ENCODE measurements around the gene CHST4.
A peak's percentile ranks its signal among the peaks of the same experiment; 100 is the strongest.
"Not testable (repeated sequence)": the region's sequence is repeated elsewhere in the genome, so short reads cannot be mapped to it uniquely, and the experiment has no call there.

Gene CHST4

GRCh38 chr16:71557299-71557698, 31.1 kb downstream of the CHST4 start:
- DNase-seq (ENCODE audit: low read depth): no peak
- no peak overlapping the region for H3K4me3 ChIP-seq (ENCODE audit: low read depth, low read length)
- no peak for TF ChIP-seq CTCF (IDR thresholded peaks at IDR 0.05; ENCODE audit: control insufficient read depth, extremely low read depth, insufficient read depth)

GRCh38 chr16:71557954-71558582, 31.8 kb downstream of the CHST4 start:
- no peak for DNase-seq (ENCODE audit: low read depth)
- TF ChIP-seq CTCF (IDR thresholded peaks at IDR 0.05; ENCODE audit: control insufficient read depth, extremely low read depth, insufficient read depth): no peak

GRCh38 chr16:71559855-71560254, 33.6 kb downstream of the CHST4 start:
- no peak for DNase-seq (ENCODE audit: low read depth)
- TF ChIP-seq CTCF (IDR thresholded peaks at IDR 0.05; ENCODE audit: control insufficient read depth, extremely low read depth, insufficient read depth): no peak

More at GRCh38 chr16:71557954-71558582, 31.8 kb downstream of the CHST4 start:
- no peak overlapping the region for H3K4me3 ChIP-seq (ENCODE audit: low read depth, low read length)

GRCh38 chr16:71561886-71562285, 35.7 kb downstream of the CHST4 start:
- not testable (repeated sequence) for DNase-seq (ENCODE audit: low read depth); H3K4me3 ChIP-seq (ENCODE audit: low read depth, low read length)

More at GRCh38 chr16:71559855-71560254, 33.6 kb downstream of the CHST4 start:
- no peak overlapping the region for H3K4me3 ChIP-seq (ENCODE audit: low read depth, low read length)

- no peak overlapping the region for H3K4me3 ChIP-seq (ENCODE audit: low read depth, low read length)
- no peak for DNase-seq (ENCODE audit: low read depth)
- no peak for TF ChIP-seq CTCF (IDR thresholded peaks at IDR 0.05; ENCODE audit: control insufficient read depth, extremely low read depth, insufficient read depth)
Observed at GRCh38 chr16:71562552-71562951, 36.3 kb downstream of the CHST4 start.

- H3K4me3 ChIP-seq (ENCODE audit: low read depth, low read length): peak overlapping the region; percentile 67
- no peak for TF ChIP-seq CTCF (IDR thresholded peaks at IDR 0.05; ENCODE audit: control insufficient read depth, extremely low read depth, insufficient read depth)
- no peak for DNase-seq (ENCODE audit: low read depth)
Observed at GRCh38 chr16:71564335-71564967, 38.2 kb downstream of the CHST4 start.

- H3K4me3 ChIP-seq (ENCODE audit: low read depth, low read length): peak overlapping the region; percentile 67
- no peak for TF ChIP-seq CTCF (IDR thresholded peaks at IDR 0.05; ENCODE audit: control insufficient read depth, extremely low read depth, insufficient read depth)
Observed at GRCh38 chr16:71565812-71566700, 39.8 kb downstream of the CHST4 start.

More at GRCh38 chr16:71565812-71566700, 39.8 kb downstream of the CHST4 start:
- DNase-seq (ENCODE audit: low read depth): no peak
